CD4-positive, alpha-beta T cell treated with Interferon alpha-2 for 1 hour (primary cell): Measurements from ENCODE around the gene ZPBP2.
"Not testable (repeated sequence)": the region's sequence is repeated elsewhere in the genome, so short reads cannot be mapped to it uniquely, and the experiment has no call there.

Source experiments
- DNase-seq, 2 donors: peaks; one replicate each; pipeline ENCODE4 v3.0.0-alpha.2; 2020 to 2022

Gene ZPBP2, protein sequence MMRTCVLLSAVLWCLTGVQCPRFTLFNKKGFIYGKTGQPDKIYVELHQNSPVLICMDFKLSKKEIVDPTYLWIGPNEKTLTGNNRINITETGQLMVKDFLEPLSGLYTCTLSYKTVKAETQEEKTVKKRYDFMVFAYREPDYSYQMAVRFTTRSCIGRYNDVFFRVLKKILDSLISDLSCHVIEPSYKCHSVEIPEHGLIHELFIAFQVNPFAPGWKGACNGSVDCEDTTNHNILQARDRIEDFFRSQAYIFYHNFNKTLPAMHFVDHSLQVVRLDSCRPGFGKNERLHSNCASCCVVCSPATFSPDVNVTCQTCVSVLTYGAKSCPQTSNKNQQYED

DNA sequence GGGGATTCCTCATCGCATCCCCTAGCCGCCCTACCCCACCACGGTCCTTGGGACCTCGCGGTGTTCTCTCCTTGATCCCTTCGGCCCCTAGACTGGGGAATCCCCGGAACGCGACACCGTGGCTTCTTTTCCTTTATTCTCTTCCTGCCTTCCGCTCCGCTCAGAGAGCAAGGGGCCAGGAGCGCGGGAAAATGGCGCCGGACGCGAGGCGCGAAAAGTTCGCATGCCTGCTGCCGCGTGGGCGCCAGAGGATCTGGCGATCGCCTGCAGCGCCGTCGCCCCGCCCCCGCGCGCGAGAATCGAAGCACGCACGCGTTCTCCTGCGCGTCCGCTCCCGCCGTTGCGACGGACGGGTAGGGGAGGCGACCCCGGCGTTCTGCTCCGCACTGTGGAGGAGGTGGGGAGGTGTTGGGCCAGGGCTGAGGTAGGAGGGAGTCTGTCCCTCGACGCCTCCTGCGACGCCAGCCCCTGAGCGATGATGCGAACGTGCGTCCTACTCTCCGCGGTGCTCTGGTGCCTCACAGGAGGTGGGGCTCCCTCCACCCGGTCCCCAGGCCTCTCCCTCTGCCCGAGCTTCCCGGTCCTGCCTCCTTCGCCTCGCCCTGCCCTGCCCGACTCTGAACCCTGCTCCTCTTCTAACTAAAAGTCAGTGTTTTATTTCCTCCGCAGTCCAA lies at the start of gene ZPBP2:
Gene ZPBP2, plus strand, starts transcription at position 323 of the 674 bp plus-strand sequence. Its CDS starts 153 bp downstream, at position 476.
- DNase-seq, result peak in 1 of 2 donors; percentile 32

DNA sequence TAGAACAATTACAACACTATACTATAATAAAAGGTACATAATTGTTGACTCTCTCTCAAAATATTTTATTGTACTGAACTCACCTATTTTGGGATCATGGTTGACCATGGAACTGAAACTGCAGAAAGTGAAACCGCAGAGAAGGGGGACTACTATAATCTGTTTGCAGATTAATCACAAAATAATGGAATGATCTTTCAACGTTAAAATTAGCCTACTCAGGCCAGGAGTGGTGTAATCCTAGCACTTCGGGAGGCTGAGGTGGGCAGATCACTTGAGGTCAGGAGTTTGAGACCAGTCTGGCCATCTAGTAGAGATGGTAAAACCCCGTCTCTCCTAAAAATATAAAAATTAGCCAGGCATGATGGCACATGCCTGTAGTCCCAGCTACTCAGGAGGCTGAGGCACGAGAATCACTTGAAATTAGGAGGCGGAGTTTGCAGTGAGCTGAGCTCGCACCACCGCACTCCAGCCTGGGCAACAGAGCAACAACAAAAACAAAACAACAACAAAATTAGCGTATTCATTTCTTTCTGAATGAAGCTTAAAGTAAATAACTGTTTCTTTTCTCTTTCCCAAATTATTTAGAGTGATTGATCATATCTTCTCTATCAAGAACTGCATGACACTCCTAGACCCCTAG lies 49.5 kb upstream of the ZPBP2 start:
- DNase-seq, result peak in 1 of 2 donors; percentile 63

DNA sequence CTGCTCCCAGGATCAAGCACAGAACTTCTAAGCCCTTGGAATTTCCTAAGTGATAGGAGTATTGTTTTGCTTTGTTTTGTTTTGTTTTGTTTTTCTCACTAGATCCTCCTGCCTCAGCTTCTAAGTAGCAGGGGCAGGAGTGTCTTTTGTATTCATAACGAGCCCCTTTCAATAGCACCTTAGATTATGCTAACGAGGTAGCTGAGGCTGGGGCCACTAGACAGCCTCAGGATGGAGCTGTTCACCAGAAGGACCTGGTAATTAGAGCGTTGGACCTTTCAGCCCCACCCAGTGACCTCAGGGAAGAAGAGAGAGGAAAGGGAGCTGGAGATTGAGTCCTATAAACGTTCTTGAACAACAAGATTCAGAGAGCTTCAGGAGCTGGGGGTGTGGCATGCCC lies 47.5 kb upstream of the ZPBP2 start:
- peak in 1 of 2 donors; percentile 26 for DNase-seq

DNA sequence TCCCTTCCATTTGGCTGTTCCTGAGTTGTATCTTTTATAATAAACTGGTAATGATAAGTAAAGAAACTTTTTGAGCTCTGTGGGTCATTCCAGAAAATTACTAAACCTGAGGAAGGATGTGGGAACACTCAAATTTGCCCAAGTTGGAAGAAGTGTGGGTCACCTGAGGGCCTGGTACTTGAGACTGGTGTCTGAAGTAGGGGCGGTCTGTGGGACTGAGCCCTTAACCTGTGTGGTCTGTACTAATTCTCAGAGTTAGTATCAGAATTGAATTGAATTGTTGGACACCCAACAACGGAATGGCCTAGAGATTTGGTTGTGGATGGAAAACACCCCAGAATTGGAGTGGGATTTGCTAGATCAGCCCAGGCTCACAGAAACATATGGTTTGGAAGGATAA lies 47.0 kb upstream of the ZPBP2 start:
- no peak for DNase-seq

DNA sequence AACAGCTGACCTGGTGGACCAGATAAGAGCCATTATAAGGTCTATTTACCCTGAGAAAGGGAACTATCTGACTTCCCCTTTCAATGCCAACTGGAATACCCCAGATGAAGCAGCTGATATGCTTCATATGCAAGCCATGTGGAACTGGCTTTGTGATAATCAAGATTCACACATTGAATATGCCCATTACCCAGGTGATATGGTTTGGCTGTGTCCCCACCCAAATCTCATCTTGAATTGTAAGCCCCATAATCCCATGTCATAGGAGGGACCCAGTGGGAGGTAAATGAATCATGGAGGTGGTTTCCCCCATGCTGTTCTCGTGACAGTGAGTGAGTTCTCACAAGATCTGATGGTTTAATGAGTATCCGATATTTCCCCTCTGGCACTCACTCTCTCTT lies 46.0 kb upstream of the ZPBP2 start:
- DNase-seq, result no peak

DNA sequence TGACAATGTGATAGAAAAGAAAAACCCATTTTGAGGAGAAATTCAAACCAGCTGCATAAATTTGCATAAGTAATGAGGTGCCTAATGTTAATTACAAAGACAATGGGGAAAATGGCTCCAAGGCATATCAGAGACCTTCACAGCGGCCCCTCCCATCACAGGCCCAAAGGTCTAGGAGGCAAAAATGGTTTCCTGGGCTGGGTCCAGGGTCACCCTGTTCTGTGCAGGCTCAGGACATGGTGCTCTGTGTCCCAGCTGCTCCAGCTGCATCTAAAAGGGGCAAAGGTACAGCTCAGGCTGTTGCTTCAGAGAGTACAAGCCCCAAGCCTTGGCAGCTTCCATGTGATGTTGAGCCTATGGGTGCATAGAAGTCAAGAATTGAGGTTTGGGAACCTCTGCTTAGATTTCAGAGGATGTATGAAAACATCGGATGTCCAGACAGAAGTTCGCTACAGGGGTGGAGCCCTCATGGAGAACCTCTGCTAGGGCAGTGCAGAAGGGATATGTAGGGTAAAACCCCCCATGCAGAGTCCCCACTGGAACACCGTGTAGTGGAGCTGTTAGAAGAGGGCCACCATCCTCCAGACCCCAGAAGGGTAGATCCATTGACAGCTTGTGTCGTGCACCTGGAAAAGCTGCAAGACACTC lies 44.5 kb upstream of the ZPBP2 start:
- DNase-seq, result peak in 1 of 2 donors; percentile 34

DNA sequence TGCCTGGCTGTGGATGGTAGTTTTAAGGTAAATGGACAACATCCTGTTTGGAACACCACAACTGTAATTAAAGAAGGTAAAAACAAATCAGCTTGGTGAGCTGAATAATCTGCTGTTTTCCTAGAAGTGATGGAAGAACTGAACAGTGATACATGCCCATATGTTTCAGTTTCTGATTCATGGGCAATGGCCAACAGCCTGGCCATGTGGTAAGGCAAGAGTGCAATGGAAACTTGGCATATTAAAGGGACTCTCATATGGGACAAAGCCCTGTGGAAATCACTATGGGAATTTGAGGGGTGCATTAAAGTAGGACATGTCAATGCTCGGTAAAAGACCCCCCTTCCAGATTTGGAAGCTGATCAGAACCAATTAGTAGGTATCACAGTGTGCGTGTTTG lies 41.7 kb upstream of the ZPBP2 start:
- DNase-seq, result no peak

DNA sequence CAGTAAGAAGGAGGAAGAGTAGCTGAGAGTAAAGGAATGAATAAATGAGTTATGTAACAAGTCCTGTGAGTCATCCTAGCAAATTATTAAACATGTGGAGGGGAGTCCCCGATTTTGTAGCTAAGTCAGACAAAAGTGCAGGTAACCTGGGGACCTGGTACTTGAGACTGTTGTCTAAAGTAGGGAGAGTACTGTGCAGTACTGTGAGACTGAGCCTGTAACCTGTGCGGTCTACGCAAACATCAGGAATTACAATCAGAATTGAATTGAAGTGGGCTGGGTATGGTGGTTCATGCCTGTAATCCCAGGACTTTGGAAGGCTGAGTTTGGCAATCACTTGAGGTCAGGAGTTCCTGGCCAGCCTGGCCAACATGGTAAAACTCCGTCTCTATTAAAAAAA lies 39.6 kb upstream of the ZPBP2 start:
- DNase-seq, result no peak

DNA sequence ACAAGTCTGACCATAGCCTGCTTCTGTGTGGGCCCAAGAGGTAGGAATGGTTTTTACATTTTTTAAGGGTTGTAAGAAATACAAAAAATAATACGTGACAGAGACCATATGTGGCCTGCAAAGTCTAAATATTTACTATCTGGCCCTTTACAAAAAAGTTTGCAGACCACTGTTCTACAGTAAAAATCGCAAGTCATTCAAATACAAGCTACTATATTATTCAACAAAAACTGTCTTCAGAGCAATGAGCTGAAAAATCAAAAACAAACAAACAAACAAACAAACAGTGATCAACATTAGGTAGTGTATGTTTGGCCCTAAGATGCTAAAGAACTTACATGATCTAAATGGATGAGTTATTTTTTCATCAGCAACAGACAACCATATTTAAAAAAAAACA lies 36.4 kb upstream of the ZPBP2 start:
- no peak for DNase-seq

DNA sequence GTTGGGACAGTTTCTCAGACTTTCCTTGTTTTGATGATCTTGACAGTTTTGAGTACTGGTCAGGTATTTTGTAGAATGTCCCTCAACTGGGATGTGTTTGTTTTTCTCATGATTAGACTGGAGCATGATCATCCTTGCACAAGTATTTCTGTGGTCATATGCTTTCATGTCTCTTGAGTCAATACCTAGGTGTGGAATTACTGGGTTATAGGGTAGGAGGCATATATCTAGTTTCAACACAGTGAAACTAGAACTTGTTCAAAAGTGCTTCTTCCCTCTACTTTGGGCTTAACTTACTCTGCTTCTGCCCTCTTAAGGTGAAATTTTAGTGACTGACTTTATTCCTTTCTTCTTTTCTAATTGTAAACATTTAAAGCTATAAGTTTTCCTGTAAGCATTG lies 34.0 kb upstream of the ZPBP2 start:
- no peak for DNase-seq

DNA sequence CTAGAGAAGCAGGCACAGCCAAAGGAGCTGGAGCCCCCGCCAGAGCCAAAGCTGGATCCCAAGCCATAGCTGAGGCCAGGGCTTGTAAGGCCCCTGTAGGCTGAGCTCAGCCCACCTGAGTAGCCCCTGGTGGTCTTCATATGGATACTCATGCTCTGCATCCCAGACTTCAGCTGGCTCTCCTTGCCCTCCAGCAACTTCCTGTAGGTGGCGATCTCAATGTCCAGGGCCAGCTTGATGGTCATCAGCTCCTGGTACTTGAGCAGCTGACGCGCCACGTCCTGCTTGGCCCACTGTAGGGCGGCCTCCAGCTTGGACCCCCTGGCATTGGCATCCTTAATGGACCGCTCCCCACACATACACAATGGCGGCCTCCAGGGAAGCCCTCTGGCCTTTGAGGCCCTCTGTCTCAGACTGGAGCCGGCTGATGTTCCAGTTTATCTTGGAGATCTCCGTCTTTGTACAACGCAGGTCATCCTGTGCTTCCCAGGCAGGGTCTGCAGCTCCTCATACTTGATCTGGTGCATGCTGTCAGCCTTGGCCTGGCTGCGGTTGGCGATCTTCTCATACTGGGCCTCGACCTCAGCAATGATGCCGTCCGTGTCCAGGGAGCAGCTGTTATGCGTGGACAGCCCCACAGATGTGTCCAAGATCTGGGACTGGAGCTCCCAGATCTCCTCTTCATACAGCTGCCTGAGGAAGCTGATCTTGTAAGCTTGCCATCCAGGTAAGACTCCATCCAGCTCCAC lies 32.8 kb upstream of the ZPBP2 start:
- DNase-seq, result no peak

DNA sequence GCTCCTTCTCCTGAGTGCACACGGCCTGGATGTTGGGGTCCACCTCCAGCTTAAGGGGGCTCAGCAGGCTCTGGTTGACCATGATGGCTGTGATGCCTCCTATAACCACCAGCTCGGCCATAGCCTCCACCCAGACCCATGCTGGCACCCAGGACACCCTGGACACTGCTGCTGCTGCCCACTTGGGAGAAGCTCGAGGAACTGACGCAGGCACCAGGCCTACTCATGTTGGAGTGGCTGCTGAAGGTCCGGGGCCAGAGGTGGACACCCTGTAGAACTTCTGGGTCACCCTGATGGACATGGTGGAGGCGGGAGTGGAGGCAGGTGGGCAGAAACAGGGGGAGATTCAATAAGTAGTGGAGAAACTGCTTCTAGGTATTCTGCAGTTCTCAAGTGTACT lies 31.9 kb upstream of the ZPBP2 start:
- DNase-seq, result no peak

DNA sequence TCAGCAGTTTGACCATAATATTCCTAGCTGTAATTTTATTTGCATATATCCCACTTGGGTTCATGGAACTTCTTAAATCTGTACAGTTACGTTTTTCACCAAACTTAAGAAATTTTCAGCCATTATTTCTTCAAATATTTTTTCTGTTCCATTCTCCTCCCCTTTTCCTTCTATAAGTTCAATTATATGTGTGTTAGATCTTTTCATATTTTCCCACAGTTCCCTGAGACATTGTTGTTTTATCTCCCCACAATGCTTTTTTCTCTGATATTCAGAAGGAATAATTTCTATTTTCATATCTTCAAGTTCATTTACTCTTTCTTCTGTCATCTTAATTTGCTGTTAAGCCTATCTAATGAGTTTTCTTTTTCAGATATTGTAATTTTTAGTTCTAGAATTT lies 29.9 kb upstream of the ZPBP2 start:
- no peak for DNase-seq

DNA sequence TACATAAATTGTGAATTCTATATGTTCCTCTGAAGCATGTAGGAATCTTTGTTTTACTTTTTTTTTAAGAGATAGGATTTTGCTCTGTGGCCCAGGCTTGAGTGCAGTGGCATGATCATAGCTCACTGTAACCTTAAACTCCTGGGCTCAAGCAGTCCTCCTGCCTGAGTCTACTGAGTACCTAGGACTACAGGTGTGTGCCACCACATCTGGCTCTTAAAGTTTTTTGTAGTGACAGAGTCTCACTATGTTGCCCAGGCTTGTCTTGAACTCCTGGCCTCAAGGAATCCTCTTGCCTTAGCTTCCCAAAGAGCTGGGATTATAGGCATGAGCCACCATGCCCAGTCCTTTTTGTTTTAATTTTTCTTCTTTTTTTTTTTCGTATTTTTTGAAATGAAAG lies 29.2 kb upstream of the ZPBP2 start:
- no peak for DNase-seq

DNA sequence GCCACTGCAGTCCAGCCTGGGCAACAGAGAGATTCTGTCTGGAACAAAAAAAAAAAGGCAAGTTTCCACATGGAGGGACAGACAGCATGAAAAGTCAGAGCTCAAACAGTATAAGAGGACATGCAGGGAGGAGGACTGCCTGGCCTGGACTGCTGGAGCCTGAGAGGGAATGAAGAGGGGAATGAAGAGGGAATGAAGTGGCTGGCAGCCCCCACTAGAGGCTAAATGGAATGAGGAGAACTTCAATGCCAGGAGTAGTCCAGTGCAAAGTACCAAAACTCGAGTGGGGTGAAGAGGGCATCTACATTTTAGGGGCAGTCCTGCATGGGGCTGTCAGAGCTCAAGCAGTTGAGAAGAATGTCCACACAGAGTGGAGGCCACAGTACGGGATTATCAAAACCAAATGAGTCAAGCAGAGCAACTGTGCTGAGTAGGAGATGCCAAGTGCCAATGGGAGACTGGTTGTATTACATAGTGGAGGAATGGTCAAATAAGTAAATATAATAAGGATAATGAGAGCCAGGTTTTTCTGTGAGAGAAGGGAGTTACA lies 26.8 kb upstream of the ZPBP2 start:
- no peak for DNase-seq

DNA sequence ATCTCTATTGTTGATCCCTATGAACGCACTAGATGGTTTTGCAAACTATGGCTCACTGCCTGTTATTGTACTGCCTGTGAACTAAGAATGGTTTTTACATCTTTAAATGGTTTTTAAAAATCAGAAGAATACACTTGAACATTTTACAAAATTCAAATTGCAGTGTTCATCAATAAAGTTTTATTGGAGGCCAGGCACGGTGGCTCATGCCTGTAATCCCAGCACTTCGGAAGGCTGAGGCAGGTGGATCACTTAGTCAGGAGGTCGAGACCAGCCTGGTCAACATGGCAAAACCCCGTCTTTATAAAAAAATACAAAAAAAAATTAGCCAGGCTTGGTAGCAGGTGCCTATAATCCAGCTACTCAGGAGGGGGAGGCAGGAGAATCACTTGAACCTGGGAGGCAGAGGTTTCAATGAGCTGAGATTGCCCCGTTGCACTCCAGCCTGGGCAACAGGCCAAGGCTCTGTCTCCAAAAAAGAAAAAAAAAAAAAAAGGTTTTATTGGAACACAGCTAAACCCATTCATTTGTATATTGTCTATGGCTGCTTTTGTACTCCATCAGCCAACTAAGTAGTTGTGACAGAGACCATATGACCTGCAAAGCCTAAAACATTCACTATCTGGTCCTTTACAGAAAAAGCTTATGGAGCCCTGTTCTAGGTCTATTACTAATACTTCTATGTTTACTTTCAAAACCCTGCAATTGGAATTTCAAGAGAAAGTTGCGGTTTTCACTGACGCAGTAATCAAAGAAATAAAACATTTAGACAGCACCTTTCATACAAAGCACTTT lies 22.8 kb upstream of the ZPBP2 start:
- no peak for DNase-seq

DNA sequence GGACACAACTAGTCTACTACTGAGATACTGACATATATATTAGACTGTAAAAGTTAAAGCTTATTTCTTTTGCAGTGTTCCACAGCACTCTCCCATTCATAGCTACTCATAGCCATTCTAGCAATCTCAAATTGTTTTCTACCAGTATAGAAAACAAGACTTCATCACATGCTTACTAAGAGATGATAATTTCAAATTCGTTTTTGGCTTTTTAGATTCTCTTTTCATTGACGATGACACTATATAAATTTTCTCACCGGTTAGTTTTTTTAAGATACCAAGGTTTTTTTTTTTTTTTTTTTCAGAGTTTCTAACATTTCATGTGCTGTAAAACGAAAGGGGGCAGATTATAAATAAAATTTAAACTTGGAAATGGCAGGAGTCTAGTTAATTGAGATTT lies 21.8 kb upstream of the ZPBP2 start:
- no peak for DNase-seq

DNA sequence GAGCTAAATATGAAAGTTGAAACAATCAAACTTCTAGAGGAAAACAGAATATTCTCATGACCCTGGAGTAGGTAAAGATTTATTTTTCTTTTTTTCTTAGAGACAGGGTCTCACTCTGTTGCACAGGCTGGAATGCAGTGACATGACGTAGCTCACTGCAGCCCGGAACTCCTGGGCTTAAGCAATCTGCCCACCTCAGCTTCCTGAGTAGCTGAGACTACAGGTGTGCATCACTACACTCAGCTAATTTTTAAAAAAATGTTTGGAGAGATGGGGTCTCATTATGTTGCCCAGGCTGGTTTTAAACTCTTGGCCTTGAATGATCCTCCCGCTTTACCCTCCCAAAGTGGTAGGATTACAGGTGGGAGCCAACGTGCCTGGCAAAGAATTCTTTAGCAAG lies 19.4 kb upstream of the ZPBP2 start:
- peak in 1 of 2 donors; percentile 37 for DNase-seq

DNA sequence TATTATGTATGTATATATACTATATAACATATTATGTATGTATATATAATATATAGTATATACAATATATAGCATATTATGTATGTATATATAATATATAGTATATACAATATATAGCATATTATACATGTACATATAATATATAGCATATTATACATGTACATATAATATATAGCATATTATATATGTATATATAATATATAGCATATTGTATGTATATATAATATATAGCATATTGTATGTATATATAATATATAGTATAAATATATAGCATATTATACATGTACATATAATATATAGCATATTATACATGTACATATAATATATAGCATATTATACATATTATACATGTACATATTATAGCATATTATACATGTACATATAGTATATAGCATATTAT lies 17.8 kb upstream of the ZPBP2 start:
- DNase-seq, result not testable (repeated sequence)

DNA sequence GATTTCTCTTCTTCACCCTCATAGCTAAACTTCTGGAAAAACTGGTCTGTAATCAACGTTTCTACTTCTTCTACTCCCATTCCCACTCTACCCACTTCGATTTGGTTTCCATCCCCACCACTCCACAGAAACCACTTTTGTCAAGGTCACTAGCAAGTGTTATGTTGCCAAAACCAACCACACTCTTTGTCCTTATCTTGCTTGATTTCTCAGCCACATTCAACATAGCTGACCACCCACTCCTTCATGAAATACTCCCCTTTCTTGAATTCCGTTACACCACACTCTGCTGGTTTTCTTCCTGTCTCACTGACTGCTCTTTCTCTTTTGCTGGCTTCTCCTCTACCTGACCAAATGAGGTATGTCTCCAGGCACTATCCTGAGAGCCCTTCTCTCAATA lies 15.8 kb upstream of the ZPBP2 start:
- no peak for DNase-seq

DNA sequence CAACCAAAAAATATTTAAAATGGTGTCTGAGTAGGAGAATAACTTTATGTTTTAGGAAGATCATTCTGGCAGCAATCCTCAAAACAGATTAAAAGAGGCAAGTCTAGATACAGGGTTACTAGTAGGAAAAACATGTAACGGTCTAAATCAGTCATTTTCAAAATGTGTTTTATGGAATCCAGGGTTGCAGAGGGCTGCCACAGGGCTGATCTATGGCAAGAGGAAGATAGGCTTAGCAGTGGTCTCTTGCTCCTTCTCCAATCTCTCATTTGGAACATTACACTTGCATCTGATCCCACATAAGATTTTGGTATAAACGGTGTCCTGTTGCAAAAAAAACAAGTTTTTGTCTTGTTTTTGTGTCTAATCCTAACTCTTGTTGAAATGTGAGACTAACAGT lies 13.1 kb upstream of the ZPBP2 start:
- no peak for DNase-seq
